GM19438 (cell line): ENCODE data around the gene NMD3.

Experiments
- ATAC-seq: cut with Tn5 transposase; IDR thresholded peaks from one replicate; pipeline ENCODE4 v1.9.1; 2021; ENCODE audit warnings: low read depth; ENCODE audit not compliant: unreplicated experiment

NMD3 gene

DNA sequence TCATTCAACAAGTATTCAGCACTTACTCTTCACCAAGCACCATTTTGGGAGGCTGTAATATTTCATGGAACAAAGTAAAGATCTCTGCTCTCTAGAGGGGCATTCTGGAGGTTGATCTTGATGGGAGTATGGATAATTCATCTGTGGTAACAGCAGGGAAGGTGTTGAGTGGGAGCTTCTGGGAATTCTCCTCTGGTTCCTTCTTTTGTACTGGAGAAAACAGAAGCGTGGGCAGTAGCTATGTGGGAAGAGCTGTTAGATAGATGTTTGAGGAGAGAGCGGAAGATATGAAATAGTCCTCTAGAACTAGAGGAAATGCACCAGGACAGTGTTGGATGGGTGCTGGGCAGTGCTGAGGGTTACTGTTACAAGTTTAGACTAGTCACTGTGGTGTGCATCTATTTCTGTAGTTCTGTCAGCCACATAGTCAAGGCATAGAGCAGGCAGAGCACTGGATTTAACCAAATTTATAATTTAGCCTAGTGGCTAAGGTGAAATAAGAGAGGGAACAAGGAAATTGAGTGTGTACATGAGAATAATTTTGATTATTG is 9.6 kb downstream of the NMD3 start:
- ATAC-seq, result no peak

DNA sequence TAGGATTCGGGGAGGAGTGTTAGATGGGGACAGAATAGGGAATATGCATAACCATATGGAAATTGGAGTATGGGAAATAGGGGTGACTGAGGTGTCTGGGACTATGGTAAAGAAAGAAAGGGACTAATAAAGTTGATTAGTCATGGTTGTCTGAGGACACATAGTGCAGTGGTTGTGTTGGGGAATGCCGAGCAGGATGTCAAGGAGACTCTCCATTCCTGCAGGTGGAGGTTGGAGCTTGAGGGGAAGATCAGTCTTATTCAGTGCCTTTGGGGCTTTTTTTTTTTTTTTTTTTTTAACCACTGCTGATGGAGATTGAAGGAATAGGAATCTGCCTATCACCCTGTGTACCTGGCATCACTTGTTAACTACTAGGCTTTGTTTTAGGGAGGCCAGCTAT is 10.8 kb downstream of the NMD3 start:
- no peak for ATAC-seq

GRCh38 chr3:161233557-161233956 is 12.4 kb downstream of the NMD3 start:
- ATAC-seq, result no peak

- no peak for ATAC-seq
Observed at GRCh38 chr3:161236240-161236639, 15.1 kb downstream of the NMD3 start.

- no peak for ATAC-seq
Observed at GRCh38 chr3:161239700-161240099, 18.6 kb downstream of the NMD3 start.

GRCh38 chr3:161244538-161244937 is 23.4 kb downstream of the NMD3 start:
- ATAC-seq, result no peak

DNA sequence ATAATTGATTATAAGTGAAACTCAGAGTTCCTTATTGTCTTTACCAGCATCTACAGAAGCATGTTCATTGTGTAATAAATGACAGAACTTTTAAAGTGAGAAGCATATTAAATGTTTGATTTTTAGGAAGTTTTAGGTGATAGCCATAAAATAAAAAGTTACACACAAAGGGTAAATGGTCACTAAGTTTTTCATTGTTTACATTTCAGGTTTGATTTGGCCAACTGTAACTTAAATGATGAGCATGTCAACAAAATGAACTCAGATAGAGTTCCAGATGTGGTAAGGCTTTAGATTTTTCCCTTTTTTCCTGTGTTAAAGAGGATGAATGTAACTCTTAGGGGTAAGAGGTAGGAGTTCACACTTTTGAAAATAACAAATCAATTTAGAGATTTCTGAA is 25.9 kb downstream of the NMD3 start:
- no peak for ATAC-seq

- ATAC-seq, result no peak
Observed at GRCh38 chr3:161250116-161250515, 29.0 kb downstream of the NMD3 start.

DNA sequence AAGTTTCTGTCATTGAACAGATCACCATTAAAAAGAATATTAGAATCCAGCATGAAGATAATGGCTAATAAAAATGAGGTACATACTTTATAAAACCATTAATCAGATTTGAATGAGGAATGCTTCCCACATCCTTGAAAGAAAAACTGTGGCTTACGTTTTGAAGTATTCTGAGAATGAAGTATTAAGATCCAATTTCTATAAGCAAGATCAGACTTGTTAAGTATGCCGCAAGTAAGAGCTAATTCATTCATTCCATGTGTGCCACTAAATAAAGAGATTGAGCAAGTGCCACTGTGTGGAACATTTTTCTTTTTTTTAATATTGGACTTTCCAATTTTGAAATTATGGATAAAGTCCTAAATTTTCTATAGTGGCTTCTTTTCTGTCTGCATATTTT is 30.6 kb downstream of the NMD3 start:
- no peak for ATAC-seq

DNA sequence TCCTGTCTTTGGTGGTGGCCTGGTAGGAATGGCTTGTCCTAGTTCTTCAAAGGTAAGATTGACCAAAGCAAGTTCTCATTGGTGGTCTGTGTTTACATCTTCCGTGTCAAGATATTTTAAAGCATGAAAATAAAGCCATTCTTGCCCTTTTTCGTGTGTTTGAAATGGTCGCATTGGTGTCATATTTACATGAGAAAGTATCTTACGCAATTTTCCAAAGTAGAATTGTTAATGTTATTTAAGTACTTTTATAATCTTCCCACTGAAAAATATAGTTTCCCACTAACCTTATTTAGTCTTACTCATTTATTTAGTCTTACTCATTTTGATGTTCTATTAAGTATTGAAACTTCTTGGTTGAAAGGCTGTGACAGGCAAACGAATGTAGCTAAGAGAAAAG is 31.0 kb downstream of the NMD3 start:
- ATAC-seq, result no peak

DNA sequence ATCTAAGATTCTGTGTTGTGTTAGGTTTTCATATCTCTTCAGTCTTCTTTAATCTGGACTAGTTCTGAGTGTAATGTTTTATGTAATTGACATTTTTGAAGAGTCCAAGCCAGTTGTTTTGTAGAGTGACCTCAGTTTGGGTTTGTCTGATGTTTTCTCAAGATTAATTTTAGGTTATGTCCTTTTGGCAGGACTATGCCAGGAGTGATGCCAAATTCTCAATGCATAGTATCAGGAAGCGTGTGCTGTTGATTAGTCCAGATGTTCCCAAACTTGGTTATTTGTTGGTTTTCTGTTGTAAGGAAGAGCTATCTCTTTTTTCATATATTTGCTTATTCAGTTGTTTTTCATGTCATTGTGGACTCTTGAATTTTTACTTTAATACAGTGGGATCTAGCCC is 32.6 kb downstream of the NMD3 start:
- ATAC-seq, result no peak

- no peak for ATAC-seq
Observed at GRCh38 chr3:161254861-161255260, 33.8 kb downstream of the NMD3 start.

DNA sequence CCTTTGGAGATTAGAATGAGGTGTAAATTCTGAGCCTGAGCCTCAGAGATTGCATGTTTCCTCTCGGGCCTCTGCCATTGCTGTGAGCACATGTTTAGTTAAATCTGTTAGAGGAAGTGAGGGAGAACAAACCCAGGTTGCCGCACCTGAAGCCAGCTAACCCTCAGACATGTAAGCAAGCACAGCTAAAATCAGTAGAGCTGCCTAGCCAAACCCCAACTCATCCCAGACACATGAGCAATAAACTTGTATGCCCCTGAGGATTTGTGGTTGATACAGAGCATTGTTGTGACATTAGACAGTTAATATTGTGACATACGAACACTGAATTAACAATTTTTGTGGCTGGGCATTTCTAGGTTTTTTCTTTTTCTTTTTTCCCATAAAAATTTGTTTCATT is 41.9 kb downstream of the NMD3 start:
- ATAC-seq, result no peak

GRCh38 chr3:161264852-161265251 is 43.7 kb downstream of the NMD3 start:
- no peak for ATAC-seq

DNA sequence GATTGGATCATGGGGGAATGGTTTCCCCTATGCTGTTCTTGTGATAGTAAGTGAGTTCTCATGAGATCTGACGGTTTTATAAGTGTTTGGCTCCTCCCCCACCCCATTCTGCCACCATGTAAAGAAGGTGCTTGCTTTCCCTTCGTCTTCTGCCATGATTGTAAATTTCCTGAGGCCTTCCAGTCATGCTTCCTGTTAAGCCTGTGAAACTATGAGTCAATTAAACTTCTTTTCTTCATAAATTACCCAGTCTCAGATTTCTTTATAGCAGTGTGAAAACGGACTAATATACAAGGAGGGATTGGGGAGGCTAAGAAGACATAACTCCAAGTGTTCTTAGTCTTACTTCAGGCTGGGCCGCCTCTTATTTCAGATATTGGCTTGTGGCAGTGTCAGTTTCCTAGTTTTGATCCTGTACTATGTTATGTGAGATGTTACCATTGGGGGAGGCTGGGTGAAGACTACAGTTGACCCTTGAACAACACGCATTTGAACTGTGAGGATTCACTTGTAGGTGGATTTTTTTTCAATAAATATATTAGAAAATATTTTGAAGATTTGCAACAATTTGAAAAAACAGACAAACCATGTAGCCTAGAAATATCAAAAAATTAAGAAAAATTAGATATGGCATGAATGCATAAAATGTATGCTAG is 44.9 kb downstream of the NMD3 start:
- ATAC-seq, result no peak

DNA sequence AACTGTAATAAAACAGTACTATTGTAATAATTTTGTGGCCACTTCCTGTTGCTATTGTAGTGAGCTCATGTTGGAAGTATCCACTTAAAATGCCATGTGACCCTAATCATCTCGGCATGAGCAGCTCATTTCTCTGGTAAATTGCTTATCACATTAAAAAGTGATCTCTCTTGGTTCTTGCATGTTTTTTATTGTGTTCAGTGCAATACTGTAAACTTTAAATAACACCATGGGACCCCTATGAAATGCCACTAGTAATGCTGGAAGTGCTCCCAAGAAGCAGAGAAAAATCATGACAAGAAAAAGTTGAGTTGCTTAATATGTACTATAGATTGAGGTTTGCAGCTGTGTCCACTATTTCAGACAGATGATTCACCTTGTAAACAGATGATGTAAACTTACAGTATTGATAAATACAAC is 45.6 kb downstream of the NMD3 start:
- ATAC-seq, result no peak

- ATAC-seq, result no peak
Observed at GRCh38 chr3:161267646-161268045, 46.5 kb downstream of the NMD3 start.

DNA sequence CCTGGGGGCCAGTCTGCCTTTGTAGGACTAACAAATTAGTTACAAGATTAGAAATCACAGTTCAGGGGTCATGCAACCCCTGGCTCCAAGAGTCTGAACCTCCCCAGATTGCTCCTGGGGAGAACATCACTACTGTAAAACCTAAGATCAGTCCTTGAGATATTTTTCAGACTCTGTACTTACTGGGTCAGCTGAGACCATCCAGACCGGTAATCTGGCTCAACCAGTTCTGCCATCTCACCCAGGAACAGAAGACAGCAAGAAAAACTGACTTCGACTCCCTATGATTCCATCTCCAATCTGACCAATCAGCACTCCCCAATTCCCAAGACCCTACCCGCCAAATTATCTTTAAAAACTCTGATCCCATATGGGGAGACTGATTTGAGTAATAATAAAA is 47.5 kb downstream of the NMD3 start:
- ATAC-seq, result no peak

- ATAC-seq, result no peak
Observed at GRCh38 chr3:161270991-161271390, 49.9 kb downstream of the NMD3 start.

GRCh38 chr3:161271646-161272045 is 50.5 kb downstream of the NMD3 start:
- ATAC-seq, result no peak

GRCh38 chr3:161272524-161272923 is 51.4 kb downstream of the NMD3 start:
- no peak for ATAC-seq

DNA sequence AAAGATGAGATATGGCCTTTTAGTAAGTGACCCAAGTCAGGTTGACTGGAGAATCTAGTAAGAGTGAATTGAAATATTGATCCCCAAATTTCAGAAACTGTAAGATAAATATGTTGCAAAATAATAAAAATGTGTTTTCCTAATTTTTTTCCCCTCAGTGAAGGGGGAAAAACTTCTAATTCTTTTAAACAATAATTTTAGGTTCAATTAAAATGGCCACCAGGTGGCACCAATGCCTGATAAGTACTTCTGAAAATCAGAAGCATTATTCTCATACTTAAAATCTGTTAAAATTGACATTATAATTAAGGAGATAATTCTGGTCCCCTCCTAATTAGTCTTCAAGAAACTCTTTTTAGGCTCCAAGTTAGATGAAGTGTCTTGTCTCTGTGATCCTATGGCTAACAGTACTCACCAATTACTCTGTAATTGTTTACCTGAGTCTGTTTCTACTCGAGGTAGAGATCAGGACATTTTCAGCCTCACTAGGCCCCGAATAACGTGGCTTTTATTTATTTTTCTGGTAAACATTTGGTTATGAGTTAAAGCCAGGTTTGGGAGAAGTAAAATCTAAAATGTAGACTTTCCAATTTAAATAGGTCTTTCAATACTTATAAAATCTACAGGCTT is 52.6 kb downstream of the NMD3 start:
- ATAC-seq, result no peak
